Skeletal muscle satellite cell (primary cell): ENCODE data around the gene LMNA.

Experiments
- H3K27me3 ChIP-seq: 2 replicates; pipeline ENCODE4 v1.7.0; 2013; ENCODE audit warnings: low read length; ENCODE audit not compliant: control insufficient read depth, insufficient read depth
- H3K36me3 ChIP-seq: 2 replicates; pipeline ENCODE4 v1.7.0; 2013; ENCODE audit warnings: mild to moderate bottlenecking, control low read depth, low read length; ENCODE audit not compliant: insufficient read depth
- H3K4me1 ChIP-seq: 2 replicates; pipeline ENCODE4 v1.7.0; 2013; ENCODE audit warnings: low read length; ENCODE audit not compliant: control insufficient read depth, insufficient read depth
- H3K4me2 ChIP-seq: 2 replicates; pipeline ENCODE4 v1.7.0; 2013; ENCODE audit warnings: mild to moderate bottlenecking, low read length
- H3K4me3 ChIP-seq: 2 replicates; pipeline ENCODE4 v1.7.0; 2013; ENCODE audit warnings: low read length
- H3K9ac ChIP-seq: 2 replicates; pipeline ENCODE4 v1.7.0; 2013; ENCODE audit warnings: mild to moderate bottlenecking, low read depth, low read length, moderate library complexity
- H3K9me3 ChIP-seq: replicated peaks from 2 replicates; pipeline ENCODE4 v1.7.0; 2013; ENCODE audit warnings: mild to moderate bottlenecking, control low read depth, low read length

LMNA gene

GRCh38 chr1:156138458-156138867 lies 24.0 kb downstream of the LMNA start:
- Histone ChIP-seq H3K36me3 (peaks cover 81% of the 10 kb centered on the region), H3K9me3 (no peaks in the 10 kb centered on the region), H3K4me2 (no peak overlapping the region), H3K27me3 (no peaks in the 10 kb centered on the region), H3K4me3 (no peak overlapping the region), H3K9ac (no peak overlapping the region), H3K4me1 (peaks cover under 1% of the 10 kb centered on the region)

- Histone ChIP-seq H3K4me3 (no peak overlapping the region), H3K9ac (no peak overlapping the region), H3K9me3 (no peaks in the 10 kb centered on the region), H3K36me3 (peaks cover 55% of the 10 kb centered on the region), H3K4me2 (no peak overlapping the region), H3K27me3 (no peaks in the 10 kb centered on the region), H3K4me1 (peaks cover 11% of the 10 kb centered on the region)
These were observed 26.6 kb downstream of the LMNA start for GRCh38 chr1:156140879-156141707.

GRCh38 chr1:156143765-156144489 lies 29.4 kb downstream of the LMNA start:
- Histone ChIP-seq H3K4me3 (no peak overlapping the region), H3K4me2 (no peak overlapping the region), H3K36me3 (peaks cover 27% of the 10 kb centered on the region), H3K4me1 (peaks cover 21% of the 10 kb centered on the region), H3K27me3 (no peaks in the 10 kb centered on the region), H3K9ac (no peak overlapping the region), H3K9me3 (no peaks in the 10 kb centered on the region)

- H3K4me3 ChIP-seq: no peak overlapping the region
- no peaks in the 10 kb centered on the region for H3K27me3 ChIP-seq
- no peak overlapping the region for H3K9ac ChIP-seq
- H3K9me3 ChIP-seq: no peaks in the 10 kb centered on the region
- no peak overlapping the region for H3K4me2 ChIP-seq
- H3K36me3 ChIP-seq: peaks cover 20% of the 10 kb centered on the region
- H3K4me1 ChIP-seq: peaks cover 21% of the 10 kb centered on the region
These were observed 30.2 kb downstream of the LMNA start for GRCh38 chr1:156144742-156145141.

- H3K4me3 ChIP-seq: no peak overlapping the region
- H3K9me3 ChIP-seq: no peaks in the 10 kb centered on the region
- no peak overlapping the region for H3K9ac ChIP-seq
- peaks cover 22% of the 10 kb centered on the region for H3K4me1 ChIP-seq
- no peaks in the 10 kb centered on the region for H3K27me3 ChIP-seq
- peaks cover 11% of the 10 kb centered on the region for H3K36me3 ChIP-seq
- H3K4me2 ChIP-seq: no peak overlapping the region
These were observed 31.1 kb downstream of the LMNA start for GRCh38 chr1:156145650-156146019.

GRCh38 chr1:156146020-156146768 lies 31.7 kb downstream of the LMNA start:
- peak overlapping the region; percentile 53 for H3K9ac ChIP-seq
- H3K9me3 ChIP-seq: no peaks in the 10 kb centered on the region
- peak overlapping the region; percentile 65 for H3K4me2 ChIP-seq
- peaks cover 5% of the 10 kb centered on the region for H3K36me3 ChIP-seq
- H3K27me3 ChIP-seq: no peaks in the 10 kb centered on the region
- peaks cover 28% of the 10 kb centered on the region for H3K4me1 ChIP-seq
- no peak overlapping the region for H3K4me3 ChIP-seq

- H3K4me1 ChIP-seq: peaks cover 31% of the 10 kb centered on the region
- peak overlapping the region; percentile 65 for H3K4me2 ChIP-seq
- H3K36me3 ChIP-seq: no peaks in the 10 kb centered on the region
- H3K27me3 ChIP-seq: no peaks in the 10 kb centered on the region
- no peak overlapping the region for H3K4me3 ChIP-seq
- peak overlapping the region; percentile 53 for H3K9ac ChIP-seq
- H3K9me3 ChIP-seq: no peaks in the 10 kb centered on the region
These were observed 32.4 kb downstream of the LMNA start for GRCh38 chr1:156146769-156147405.

- no peaks in the 10 kb centered on the region for H3K36me3 ChIP-seq
- peaks cover 40% of the 10 kb centered on the region for H3K4me1 ChIP-seq
- no peaks in the 10 kb centered on the region for H3K27me3 ChIP-seq
- H3K9me3 ChIP-seq: no peaks in the 10 kb centered on the region
- no peak overlapping the region for H3K9ac ChIP-seq
- no peak overlapping the region for H3K4me3 ChIP-seq
- H3K4me2 ChIP-seq: no peak overlapping the region
These were observed 33.7 kb downstream of the LMNA start for GRCh38 chr1:156148216-156148615.

GRCh38 chr1:156149374-156150332 lies 35.1 kb downstream of the LMNA start:
- Histone ChIP-seq H3K4me1 (peaks cover 33% of the 10 kb centered on the region), H3K36me3 (no peaks in the 10 kb centered on the region), H3K9me3 (no peaks in the 10 kb centered on the region), H3K4me2 (no peak overlapping the region), H3K27me3 (no peaks in the 10 kb centered on the region), H3K9ac (no peak overlapping the region), H3K4me3 (no peak overlapping the region)

GRCh38 chr1:156150333-156151011 lies 36.0 kb downstream of the LMNA start:
- Histone ChIP-seq H3K4me3 (no peak overlapping the region), H3K36me3 (no peaks in the 10 kb centered on the region), H3K4me1 (peaks cover 31% of the 10 kb centered on the region), H3K27me3 (peaks cover 6% of the 10 kb centered on the region), H3K9me3 (no peaks in the 10 kb centered on the region), H3K9ac (no peak overlapping the region), H3K4me2 (no peak overlapping the region)
